Measurements from ENCODE around the gene CHRNA4.

Gene CHRNA4

GRCh38 chr20:63362436-63363009, 1.4 kb upstream of the CHRNA4 start:
- no peak for DNase-seq

GRCh38 chr20:63361519-63362435, 628 bp upstream of the CHRNA4 start:
- no peak for DNase-seq

GRCh38 chr20:63359937-63360849, 956 bp downstream of the CHRNA4 start:
- no peak for DNase-seq

- no peak for DNase-seq
Observed at GRCh38 chr20:63359164-63359934, 1.8 kb downstream of the CHRNA4 start.

GRCh38 chr20:63357921-63358905, 2.9 kb downstream of the CHRNA4 start:
- DNase-seq = no peak

GRCh38 chr20:63356931-63357879, 3.9 kb downstream of the CHRNA4 start:
- no peak for DNase-seq

- DNase-seq = no peak
Observed at GRCh38 chr20:63356511-63356910, 4.6 kb downstream of the CHRNA4 start.

GRCh38 chr20:63355781-63356295, 5.3 kb downstream of the CHRNA4 start:
- DNase-seq = no peak

- DNase-seq = no peak
Observed at GRCh38 chr20:63354636-63355350, 6.4 kb downstream of the CHRNA4 start.

- no peak for DNase-seq
Observed at GRCh38 chr20:63352811-63353221, 8.3 kb downstream of the CHRNA4 start.

- DNase-seq = no peak
Observed at GRCh38 chr20:63351811-63352591, 9.1 kb downstream of the CHRNA4 start.

- no peak for DNase-seq
Observed at GRCh38 chr20:63351326-63351700, 9.8 kb downstream of the CHRNA4 start.

- DNase-seq = no peak
Observed at GRCh38 chr20:63350597-63351325, 10.4 kb downstream of the CHRNA4 start.

- no peak for DNase-seq
Observed at GRCh38 chr20:63350196-63350595, 11.0 kb downstream of the CHRNA4 start.

- no peak for DNase-seq
Observed at GRCh38 chr20:63349516-63349895, 11.6 kb downstream of the CHRNA4 start.

- DNase-seq = no peak
Observed at GRCh38 chr20:63348828-63349515, 12.2 kb downstream of the CHRNA4 start.
